HEK293 (cell line): ENCODE results near the gene TTC6.

Experiments used
- GLIS1 ChIP-seq: fragments of 450-650 bp; formaldehyde crosslinking; IDR thresholded peaks from 2 replicates; pipeline ENCODE4 v1.5.1; 2016; ENCODE audit warnings: missing biosample characterization, missing genetic modification characterization
- PATZ1 ChIP-seq: fragments of 450-650 bp; formaldehyde crosslinking; IDR thresholded peaks from 2 replicates; pipeline ENCODE4 v1.5.1; 2016; ENCODE audit warnings: missing biosample characterization, missing genetic modification characterization
- PRDM2 ChIP-seq: fragments of 450-650 bp; formaldehyde crosslinking; IDR thresholded peaks from 2 replicates; pipeline ENCODE4 v1.5.1; 2016; ENCODE audit warnings: missing biosample characterization, missing genetic modification characterization, borderline replicate concordance
- SETDB1 ChIP-seq: IDR thresholded peaks from one replicate; pipeline ENCODE4 v1.6.1; 2017; ENCODE audit warnings: mild to moderate bottlenecking, low read length, moderate library complexity, mixed read lengths; ENCODE audit not compliant: insufficient read length
- ZBTB44 ChIP-seq: fragments of 450-650 bp; IDR thresholded peaks from 2 replicates; pipeline ENCODE4 v1.5.1; 2018; ENCODE audit warnings: missing biosample characterization, mild to moderate bottlenecking, missing genetic modification characterization
- ZBTB6 ChIP-seq: fragments of 450-650 bp; formaldehyde crosslinking; IDR thresholded peaks from 2 replicates; pipeline ENCODE4 v1.5.1; 2017; ENCODE audit warnings: missing biosample characterization, missing genetic modification characterization
- ZBTB8A ChIP-seq: fragments of 450-650 bp; formaldehyde crosslinking; IDR thresholded peaks from 2 replicates; pipeline ENCODE4 v1.5.1; 2016; ENCODE audit warnings: missing biosample characterization, missing genetic modification characterization
- ZEB2 ChIP-seq: fragments of 450-650 bp; formaldehyde crosslinking; IDR thresholded peaks from 2 replicates; pipeline ENCODE4 v1.5.1; 2016; ENCODE audit warnings: missing biosample characterization, missing genetic modification characterization
- ZNF132 ChIP-seq: fragments of 450-650 bp; formaldehyde crosslinking; IDR thresholded peaks from 2 replicates; pipeline ENCODE4 v1.5.1; 2017; ENCODE audit warnings: missing biosample characterization, missing genetic modification characterization, borderline replicate concordance
- ZNF157 ChIP-seq: fragments of 450-650 bp; formaldehyde crosslinking; IDR thresholded peaks from 2 replicates; pipeline ENCODE4 v1.5.1; 2016; ENCODE audit warnings: missing biosample characterization, missing genetic modification characterization
- ZNF184 ChIP-seq: fragments of 450-650 bp; IDR thresholded peaks from 2 replicates; pipeline ENCODE4 v1.5.1; 2018; ENCODE audit warnings: missing biosample characterization, mild to moderate bottlenecking, missing genetic modification characterization
- ZNF211 ChIP-seq: fragments of 450-650 bp; formaldehyde crosslinking; IDR thresholded peaks from 2 replicates; pipeline ENCODE4 v1.5.1; 2016; ENCODE audit warnings: low read depth, missing biosample characterization, missing genetic modification characterization
- ZNF221 ChIP-seq: fragments of 450-650 bp; formaldehyde crosslinking; IDR thresholded peaks from 2 replicates; pipeline ENCODE4 v1.5.1; 2017; ENCODE audit warnings: missing biosample characterization, missing genetic modification characterization, borderline replicate concordance
- ZNF274 ChIP-seq, 2 experiments: fragments of 200-500 bp in 1 of 2; fragments of 450-650 bp in 1 of 2; sonication (Bioruptor generic) in 1 of 2; formaldehyde crosslinking in 1 of 2; IDR thresholded peaks; 2 replicates each; pipeline versions ENCODE4 v1.5.1 to v1.6.1; 2014 to 2016; ENCODE audit warnings: borderline replicate concordance in 1 of 2, inconsistent platforms in 1 of 2, low read length in 1 of 2, missing biosample characterization in 1 of 2, missing genetic modification characterization in 1 of 2
- ZNF341 ChIP-seq: fragments of 450-650 bp; formaldehyde crosslinking; IDR thresholded peaks from 2 replicates; pipeline ENCODE4; 2016; ENCODE audit warnings: low read depth, missing biosample characterization, missing genetic modification characterization
- ZNF362 ChIP-seq: fragments of 450-650 bp; formaldehyde crosslinking; IDR thresholded peaks from 2 replicates; pipeline ENCODE4 v1.5.1; 2016; ENCODE audit warnings: missing biosample characterization, missing genetic modification characterization
- ZNF416 ChIP-seq: fragments of 450-650 bp; formaldehyde crosslinking; IDR thresholded peaks from 2 replicates; pipeline ENCODE4 v1.5.1; 2016; ENCODE audit warnings: missing biosample characterization, missing genetic modification characterization
- ZNF501 ChIP-seq: fragments of 450-650 bp; formaldehyde crosslinking; IDR thresholded peaks from 2 replicates; pipeline ENCODE4 v1.5.1; 2016; ENCODE audit warnings: missing biosample characterization, missing genetic modification characterization
- ZNF510 ChIP-seq: fragments of 450-650 bp; formaldehyde crosslinking; IDR thresholded peaks from 2 replicates; pipeline ENCODE4 v1.5.1; 2018; ENCODE audit warnings: mild to moderate bottlenecking, missing genetic modification characterization, missing biosample characterization; ENCODE audit not compliant: insufficient replicate concordance
- ZNF513 ChIP-seq: fragments of 450-650 bp; IDR thresholded peaks from 2 replicates; pipeline ENCODE4 v1.5.1; 2018; ENCODE audit warnings: missing biosample characterization, missing genetic modification characterization
- ZNF626 ChIP-seq: fragments of 450-650 bp; sonication (Bioruptor Pico); formaldehyde crosslinking; IDR thresholded peaks from 2 replicates; pipeline ENCODE4 v1.5.1; 2018; ENCODE audit warnings: missing biosample characterization, missing genetic modification characterization, inconsistent platforms
- ZNF701 ChIP-seq: fragments of 450-650 bp; formaldehyde crosslinking; IDR thresholded peaks from 2 replicates; pipeline ENCODE4 v1.5.1; 2016; ENCODE audit warnings: missing biosample characterization, missing genetic modification characterization
- ZNF707 ChIP-seq: fragments of 450-650 bp; formaldehyde crosslinking; IDR thresholded peaks from 2 replicates; pipeline ENCODE4 v1.5.1; 2016; ENCODE audit warnings: missing biosample characterization, missing genetic modification characterization
- ZNF768 ChIP-seq: fragments of 450-650 bp; formaldehyde crosslinking; IDR thresholded peaks from 2 replicates; pipeline ENCODE4 v1.5.1; 2018; ENCODE audit warnings: missing biosample characterization, mild to moderate bottlenecking, missing genetic modification characterization

The TTC6 gene

GRCh38 chr14:37591311-37591940 lies 4.0 kb upstream of the TTC6 start (continued):
- no peak for TF ChIP-seq ZNF274 (IDR thresholded peaks at IDR 0.05; ENCODE audit: low read length)
- no peak for TF ChIP-seq ZNF274 (tag by site-specific recombination; IDR thresholded peaks at IDR 0.05; ENCODE audit: borderline replicate concordance)
- no peak for TF ChIP-seq ZNF768 (tag by site-specific recombination)
- no peak for TF ChIP-seq PRDM2
- no peak for TF ChIP-seq ZNF513 (tag by site-specific recombination)
- peak; percentile 41; the same call in 1 of the 2 replicates for TF ChIP-seq ZEB2 (tag by site-specific recombination)
- no peak for TF ChIP-seq GLIS1
- no peak for TF ChIP-seq ZNF416 (tag by site-specific recombination)
- TF ChIP-seq ZNF221: no peak
- TF ChIP-seq PATZ1 (tag by site-specific recombination): peak; percentile 71
- TF ChIP-seq ZNF626 (tag by site-specific recombination): no peak
- TF ChIP-seq ZNF707 (tag by site-specific recombination): no peak
- TF ChIP-seq ZNF362 (tag by site-specific recombination): no peak
- TF ChIP-seq ZNF132 (tag by site-specific recombination): no peak
- TF ChIP-seq ZBTB6 (tag by site-specific recombination): peak; percentile 86
- no peak for TF ChIP-seq SETDB1
- no peak for TF ChIP-seq ZBTB44 (tag by site-specific recombination)
- no peak for TF ChIP-seq ZNF211 (tag by site-specific recombination)
- no peak for TF ChIP-seq ZNF184 (tag by site-specific recombination)
- no peak for TF ChIP-seq ZNF157 (tag by site-specific recombination)
- no peak for TF ChIP-seq ZNF501 (tag by site-specific recombination)
- no peak for TF ChIP-seq ZNF701 (tag by site-specific recombination)
- TF ChIP-seq ZNF510 (tag by site-specific recombination): no peak
- peak; percentile 91 for TF ChIP-seq ZBTB8A (tag by site-specific recombination)
- peak; percentile 45; the same call in 1 of the 2 replicates for TF ChIP-seq ZNF341 (tag by site-specific recombination)
